HCT116 (cell line): ENCODE results near the gene ARHGAP42. TPM values are rescaled to one million over a fixed set of nuclear protein-coding genes. Genes with fewer than 3 reads are reported as not detected.
A peak's percentile ranks its signal among the peaks of the same experiment; 100 is the strongest.

Experiments
- ATAC-seq: fragments of 200-7000 bp; cut with Tn5 transposase; 2 replicates; pipeline ENCODE4 v1.9.1; 2020; ENCODE audit warnings: mild to moderate bottlenecking, moderate library complexity
- BruUV-seq: library from RNA; stranded (reverse); fragments of 400-500 nt; replicated peaks from 2 replicates; lab custom pipeline; 2021; lab: Mats Ljungman, UMichigan
- CTCF ChIA-PET: fragments of 300-600 bp; sonication (Branson Sonifier 250); formaldehyde crosslinking; loops from one replicate; lab custom pipeline; 2021; ENCODE audit warnings: antibody characterized with exemption; lab: Charles Lee
- POLR2A ChIA-PET: fragments of 300-600, 350-600 bp; sonication (Branson Sonifier 250); formaldehyde crosslinking; loops from one replicate; lab custom pipeline; 2021; ENCODE audit warnings: antibody characterized with exemption; lab: Charles Lee
- RAD21 ChIA-PET, 2 experiments: fragments of 300-600 bp; sonication (Branson Sonifier 250); formaldehyde crosslinking; loops; one replicate each; lab custom pipeline; 2023; ENCODE audit warnings: low total read pairs in 2 of 2; ENCODE audit not compliant: uncharacterized antibody in 2 of 2, unreplicated experiment in 2 of 2, low non-redundant PET in 1 of 2; lab: Charles Lee
- DNase-seq: peaks from one replicate; pipeline ENCODE4 v3.0.0-alpha.2; 2010; ENCODE audit warnings: low read depth, low spot score
- H2AFZ ChIP-seq: fragments of 200-600 bp; shearing (Covaris generic), sonication (generic); 2 replicates; pipeline ENCODE4 v1.6.1; 2017; ENCODE audit warnings: low read depth, mixed run types, mixed read lengths, antibody characterized with exemption, low read length; ENCODE audit not compliant: poor library complexity, severe bottlenecking
- H3K27ac ChIP-seq: 2 replicates; pipeline ENCODE4 v1.5.1; 2012; ENCODE audit warnings: low read depth, low read length
- H3K27me3 ChIP-seq: fragments of 200-600 bp; sonication (generic); 2 replicates; pipeline ENCODE4 v1.6.1; 2016; ENCODE audit warnings: mixed run types, low read length, mixed read lengths; ENCODE audit not compliant: insufficient read depth
- H3K36me3 ChIP-seq, 2 experiments: fragments of 200-500 bp in 1 of 2; fragments of 200-600 bp in 1 of 2; sonication (Bioruptor generic) in 1 of 2; sonication (generic) in 1 of 2; 2 replicates each; pipeline versions ENCODE4 v1.5.1 to v1.6.1; 2014 to 2016; ENCODE audit warnings: low read length in 2 of 2, inconsistent platforms in 1 of 2, mixed read lengths in 1 of 2, mixed run types in 1 of 2; ENCODE audit not compliant: insufficient read depth in 2 of 2, control insufficient read depth in 1 of 2
- H3K4me1 ChIP-seq, 2 experiments: fragments of 200-600 bp in 1 of 2; sonication (generic) in 1 of 2; 2 replicates each; pipeline versions ENCODE4 v1.5.1 to v1.6.1; 2012 to 2017; ENCODE audit warnings: low read length in 2 of 2, inconsistent platforms in 1 of 2, mild to moderate bottlenecking in 1 of 2, mixed read lengths in 1 of 2, mixed run types in 1 of 2, moderate library complexity in 1 of 2; ENCODE audit not compliant: insufficient read depth in 2 of 2, control insufficient read depth in 1 of 2
- H3K4me2 ChIP-seq: fragments of 200-600 bp; sonication (generic); 2 replicates; pipeline ENCODE4 v1.6.1; 2017; ENCODE audit warnings: mixed run types, low read length, mixed read lengths
- H3K4me3 ChIP-seq, 2 experiments: fragments of 200-600 bp in 1 of 2; sonication (generic) in 1 of 2; replicated peaks in 1 of 2; 2 replicates each; pipeline ENCODE4 v1.5.1; 2011 to 2016; ENCODE audit warnings: low read length in 2 of 2, control low read depth in 1 of 2, low read depth in 1 of 2, mild to moderate bottlenecking in 1 of 2, mixed read lengths in 1 of 2, mixed run types in 1 of 2
- H3K79me2 ChIP-seq: fragments of 200-600 bp; sonication (generic); 2 replicates; pipeline ENCODE4 v1.6.1; 2017; ENCODE audit warnings: mild to moderate bottlenecking, mixed run types, low read length, moderate library complexity, mixed read lengths; ENCODE audit not compliant: insufficient read depth
- H3K9ac ChIP-seq: fragments of 200-600 bp; sonication (generic); 2 replicates; pipeline ENCODE4 v1.6.1; 2016; ENCODE audit warnings: low read length, mixed read lengths
- H3K9me2 ChIP-seq: fragments of 200-600 bp; sonication (generic), shearing (Covaris generic); 2 replicates; pipeline ENCODE4 v1.6.1; 2017; ENCODE audit warnings: mixed run types, mild to moderate bottlenecking, moderate library complexity; ENCODE audit not compliant: insufficient read depth
- H3K9me3 ChIP-seq, 2 experiments: fragments of 200-500 bp in 1 of 2; fragments of 200-600 bp in 1 of 2; sonication (Bioruptor generic) in 1 of 2; sonication (generic) in 1 of 2; 2 replicates each; pipeline ENCODE4 v1.6.1; 2014 to 2017; ENCODE audit warnings: low read length in 2 of 2, mixed read lengths in 2 of 2, inconsistent platforms in 1 of 2, low read depth in 1 of 2, mild to moderate bottlenecking in 1 of 2, mixed run types in 1 of 2, moderate library complexity in 1 of 2; ENCODE audit not compliant: control insufficient read depth in 1 of 2, insufficient read depth in 1 of 2
- H4K20me1 ChIP-seq: fragments of 200-600 bp; sonication (generic), shearing (Covaris generic); 2 replicates; pipeline ENCODE4 v1.6.1; 2017; ENCODE audit warnings: mixed run types, mild to moderate bottlenecking, moderate library complexity; ENCODE audit not compliant: insufficient read depth
- CEBPB ChIP-seq: IDR thresholded peaks from 2 replicates; pipeline ENCODE4 v1.6.1; 2012; ENCODE audit warnings: low read depth
- CTCF ChIP-seq, 3 experiments: fragments of 200-600 bp in 1 of 3; sonication (generic) in 1 of 3; IDR thresholded peaks in 2 of 3; conservative IDR thresholded peaks in 1 of 3; 2 replicates each; pipeline ENCODE4 v1.5.1; 2012 to 2017; ENCODE audit warnings: low read depth in 2 of 3, low read length in 2 of 3, antibody characterized with exemption in 1 of 3, borderline replicate concordance in 1 of 3, control low read depth in 1 of 3, mild to moderate bottlenecking in 1 of 3, mixed read lengths in 1 of 3, mixed run types in 1 of 3, moderate library complexity in 1 of 3; ENCODE audit not compliant: insufficient read depth in 1 of 3
- EGR1 ChIP-seq: IDR thresholded peaks from 2 replicates; pipeline ENCODE4 v1.6.1; 2012; ENCODE audit warnings: low read depth
- FOSL1 ChIP-seq: IDR thresholded peaks from 2 replicates; pipeline ENCODE4 v1.6.1; 2012; ENCODE audit warnings: low read depth
- MAX ChIP-seq: IDR thresholded peaks from 2 replicates; pipeline ENCODE4 v1.6.1; 2012
- POLR2A ChIP-seq: IDR thresholded peaks from 2 replicates; pipeline ENCODE4 v1.7.0; 2011; ENCODE audit warnings: borderline replicate concordance; ENCODE audit not compliant: insufficient read depth, insufficient read length; ENCODE audit errors: extremely low read depth
- POLR2AphosphoS5 ChIP-seq: IDR thresholded peaks from 2 replicates; pipeline ENCODE4 v1.6.1; 2011; ENCODE audit warnings: mild to moderate bottlenecking, low read depth, low read length, moderate library complexity
- SP1 ChIP-seq: IDR thresholded peaks from 2 replicates; pipeline ENCODE4 v1.6.1; 2012; ENCODE audit warnings: low read depth
- SRF ChIP-seq: IDR thresholded peaks from 2 replicates; pipeline ENCODE4 v1.6.1; 2012; ENCODE audit warnings: low read depth
- YY1 ChIP-seq: IDR thresholded peaks from 2 replicates; pipeline ENCODE4 v1.6.1; 2011; ENCODE audit warnings: low read length, low read depth, moderate library complexity, mild to moderate bottlenecking; ENCODE audit not compliant: insufficient replicate concordance; ENCODE audit errors: extremely low read depth
- ZFX ChIP-seq: fragments of 450-650 bp; IDR thresholded peaks from 2 replicates; pipeline ENCODE4 v1.6.1; 2017
- ZNF274 ChIP-seq: fragments of 200-500 bp; sonication (Bioruptor generic); IDR thresholded peaks from 2 replicates; pipeline ENCODE4 v1.6.1; 2014; ENCODE audit warnings: mild to moderate bottlenecking, low read depth, low read length, inconsistent platforms
- intact Hi-C: fragments of 100-400 bp; cut with micrococcal nuclease; formaldehyde crosslinking; loops from 2 replicates; pipeline ENCODE4 v1.10.0; 2022
- total RNA-seq: library from RNA; stranded (reverse); gene quantifications from one replicate; pipeline ENCODE4 v1.2.1, GENCODE V29; 2021; ENCODE audit not compliant: unreplicated experiment
- TF ChIP-seq, protein P1 (sequence below): IDR thresholded peaks from 2 replicates; pipeline ENCODE4 v1.6.1; 2012

ARHGAP42 gene
- total RNA-seq, 1 experiment from 2014 or later, result 12.3 TPM

- H3K9me3 ChIP-seq, result no peaks in the 10 kb centered on the region
- peak overlapping the region; percentile 57 for H3K9ac ChIP-seq
- peak; percentile 41 for TF ChIP-seq SP1
- TF ChIP-seq SRF, result no peak
- no TSS peak for BruUV-seq
- no peak overlapping the region for H2AFZ ChIP-seq
- H3K36me3 ChIP-seq, result no peaks in the 10 kb centered on the region; a peak in 1 of 4 replicates
- ATAC-seq, result peak; percentile 82
- intact Hi-C loops, result loop anchor here (5.0 kb wide), 1 partner anchor 52 kb away; the partner anchor contains the start of gene ARHGAP42
- H4K20me1 ChIP-seq, result no peaks in the 10 kb centered on the region
- peaks cover 44% of the 10 kb centered on the region for H3K79me2 ChIP-seq
- ChIA-PET CTCF (no interaction called here), RAD21 (interaction anchor here in 1 of 2 experiments (1.1 kb wide), 1 partner anchor 28 kb away, joined by 3 read pairs; no protein-coding TSS in a partner anchor), POLR2A (interaction anchor here (0.5 kb wide), 1 partner anchor 8 kb away, joined by 3 read pairs; no protein-coding TSS in a partner anchor)
- DNase-seq, result peak; percentile 61
- H3K9me2 ChIP-seq, result no peaks in the 10 kb centered on the region
- H3K4me1 ChIP-seq, result peaks cover 30 to 74% of the 10 kb centered on the region in 2 experiments
- peak overlapping the region in 1 of 2 experiments; percentile 30; a peak in 1 of 4 replicates for H3K4me3 ChIP-seq
- peak overlapping the region; percentile 59 for H3K4me2 ChIP-seq
- peak overlapping the region; percentile 14; the same call in 1 of the 2 replicates for H3K27ac ChIP-seq
- no peaks in the 10 kb centered on the region for H3K27me3 ChIP-seq
Measured at GRCh38 chr11:100739666-100740065, 52.6 kb downstream of the ARHGAP42 start.

GRCh38 chr11:100740440-100740839, 53.4 kb downstream of the ARHGAP42 start:
- peak overlapping the region in 1 of 2 experiments; percentile 30; a peak in 2 of 4 replicates for H3K4me3 ChIP-seq
- peaks cover 47% of the 10 kb centered on the region for H3K79me2 ChIP-seq
- intact Hi-C loops, result loop anchor here (5.0 kb wide), 1 partner anchor 53 kb away; the partner anchor contains the start of gene ARHGAP42
- peak overlapping the region; percentile 59 for H3K4me2 ChIP-seq
- no peaks in the 10 kb centered on the region for H3K9me3 ChIP-seq
- H2AFZ ChIP-seq, result no peak overlapping the region
- POLR2A ChIA-PET, result interaction anchor here (1.2 kb wide), 1 partner anchor 15 kb away, joined by 3 read pairs; no protein-coding TSS in a partner anchor
- H3K9ac ChIP-seq, result peak overlapping the region; percentile 57
- no peak for DNase-seq
- CTCF ChIA-PET, result no interaction called here
- H3K36me3 ChIP-seq, result no peaks in the 10 kb centered on the region; a peak in 1 of 4 replicates
- ATAC-seq, result no peak
- RAD21 ChIA-PET, result interaction anchor here in 1 of 2 experiments (1.1 kb wide), 1 partner anchor 29 kb away, joined by 3 read pairs; no protein-coding TSS in a partner anchor
- H3K4me1 ChIP-seq, result peaks cover 30 to 77% of the 10 kb centered on the region in 2 experiments
- TF ChIP-seq MAX (no peak), YY1 (no peak), SP1 (no peak), POLR2AphosphoS5 (no peak), FOSL1 (no peak), POLR2A (no peak), EGR1 (no peak), ZFX (no peak), CEBPB (no peak), CTCF (IDR thresholded peaks at IDR 0.05 in 2 of 3, conservative IDR thresholded peaks at IDR 0.05 in 1 of 3; ENCODE audit: borderline replicate concordance in 1 of 3, insufficient read depth in 1 of 3, low read depth in 2 of 3, low read length in 2 of 3) (no peak), ZNF274 (no peak)
- TF ChIP-seq, protein P1, sequence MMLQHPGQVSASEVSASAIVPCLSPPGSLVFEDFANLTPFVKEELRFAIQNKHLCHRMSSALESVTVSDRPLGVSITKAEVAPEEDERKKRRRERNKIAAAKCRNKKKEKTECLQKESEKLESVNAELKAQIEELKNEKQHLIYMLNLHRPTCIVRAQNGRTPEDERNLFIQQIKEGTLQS, result no peak
- H3K27ac ChIP-seq, result peak overlapping the region; percentile 7; the same call in 1 of the 2 replicates
- H3K9me2 ChIP-seq, result no peaks in the 10 kb centered on the region
- no TSS peak for BruUV-seq
- H3K27me3 ChIP-seq, result no peaks in the 10 kb centered on the region
- no peaks in the 10 kb centered on the region for H4K20me1 ChIP-seq
